GM20000 (cell line): Measurements from ENCODE around the gene TIAM1.

Experiments
- DNase-seq: peaks from one replicate; pipeline ENCODE4 v3.0.0; 2012; ENCODE audit warnings: low spot score
- TF ChIP-seq, protein P1 (sequence below): IDR thresholded peaks from 2 replicates; pipeline ENCODE4 v1.5.1; 2012; ENCODE audit warnings: mild to moderate bottlenecking, control low read depth; ENCODE audit errors: extremely low read depth, missing control alignments

Gene TIAM1

GRCh38 chr21:31255036-31255435 is 89.0 kb downstream of the TIAM1 start:
- TF ChIP-seq, protein P1, sequence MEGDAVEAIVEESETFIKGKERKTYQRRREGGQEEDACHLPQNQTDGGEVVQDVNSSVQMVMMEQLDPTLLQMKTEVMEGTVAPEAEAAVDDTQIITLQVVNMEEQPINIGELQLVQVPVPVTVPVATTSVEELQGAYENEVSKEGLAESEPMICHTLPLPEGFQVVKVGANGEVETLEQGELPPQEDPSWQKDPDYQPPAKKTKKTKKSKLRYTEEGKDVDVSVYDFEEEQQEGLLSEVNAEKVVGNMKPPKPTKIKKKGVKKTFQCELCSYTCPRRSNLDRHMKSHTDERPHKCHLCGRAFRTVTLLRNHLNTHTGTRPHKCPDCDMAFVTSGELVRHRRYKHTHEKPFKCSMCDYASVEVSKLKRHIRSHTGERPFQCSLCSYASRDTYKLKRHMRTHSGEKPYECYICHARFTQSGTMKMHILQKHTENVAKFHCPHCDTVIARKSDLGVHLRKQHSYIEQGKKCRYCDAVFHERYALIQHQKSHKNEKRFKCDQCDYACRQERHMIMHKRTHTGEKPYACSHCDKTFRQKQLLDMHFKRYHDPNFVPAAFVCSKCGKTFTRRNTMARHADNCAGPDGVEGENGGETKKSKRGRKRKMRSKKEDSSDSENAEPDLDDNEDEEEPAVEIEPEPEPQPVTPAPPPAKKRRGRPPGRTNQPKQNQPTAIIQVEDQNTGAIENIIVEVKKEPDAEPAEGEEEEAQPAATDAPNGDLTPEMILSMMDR, result no peak
- no peak for DNase-seq

DNA sequence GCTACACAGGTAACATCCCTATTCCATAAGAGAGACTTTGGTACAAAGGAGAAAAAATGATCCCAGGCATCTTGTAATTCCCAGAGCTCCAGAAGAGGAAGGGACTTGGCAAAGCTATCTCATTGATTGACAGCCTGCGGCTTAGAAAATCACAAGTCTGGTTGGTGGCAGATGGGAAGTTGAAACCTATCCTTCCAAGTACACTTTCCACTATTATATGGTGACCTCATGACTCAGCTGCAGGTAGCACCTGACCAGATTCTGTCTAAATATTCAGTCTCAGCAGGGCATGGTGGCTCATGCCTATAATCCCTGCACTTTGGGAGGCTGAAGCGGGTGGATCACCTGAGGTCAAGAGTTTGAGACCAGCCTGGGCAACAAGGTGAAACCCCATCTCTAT is 89.9 kb downstream of the TIAM1 start:
- DNase-seq, result no peak
- TF ChIP-seq, protein P1, result no peak

DNA sequence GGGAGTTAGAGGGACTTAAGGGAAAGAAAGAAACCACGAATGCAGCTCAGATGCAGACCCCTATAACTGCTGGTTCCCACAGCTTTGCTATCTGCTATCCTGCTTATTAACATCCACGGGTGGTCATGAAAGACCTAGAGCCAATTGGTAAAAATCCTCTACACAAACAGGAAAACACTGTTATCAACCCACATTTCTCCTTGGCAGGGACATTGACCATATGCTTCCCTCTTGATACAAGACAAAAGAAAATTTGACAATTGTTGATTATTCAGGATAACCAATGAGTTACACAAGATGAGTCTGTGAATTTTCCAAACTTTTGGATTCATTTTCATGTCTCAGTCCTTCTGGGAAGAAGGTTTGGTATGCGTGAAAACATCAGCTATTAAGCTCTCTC is 90.4 kb downstream of the TIAM1 start:
- TF ChIP-seq, protein P1, result no peak
- DNase-seq, result no peak

GRCh38 chr21:31252611-31253010 is 91.5 kb downstream of the TIAM1 start:
- DNase-seq, result no peak
- TF ChIP-seq, protein P1, result no peak

DNA sequence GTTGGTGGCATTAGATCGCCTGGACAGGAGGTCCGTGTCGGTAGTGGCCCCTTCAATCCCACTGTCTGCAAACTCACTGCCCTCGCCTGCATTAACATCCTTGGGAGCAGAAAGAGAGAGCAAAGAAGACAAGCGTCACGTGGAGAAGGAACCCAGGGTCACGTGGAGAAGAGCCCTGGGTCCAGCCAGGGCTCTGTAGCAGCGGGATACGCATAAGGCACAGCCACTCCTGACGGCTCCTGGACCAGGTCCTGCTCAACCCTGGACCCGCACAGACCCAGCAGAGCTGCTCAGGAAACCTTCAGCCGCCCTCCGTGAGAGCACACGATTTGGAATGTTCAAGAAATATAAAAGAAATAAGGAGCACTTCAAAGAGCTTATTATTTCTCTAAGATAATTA is 92.0 kb downstream of the TIAM1 start:
- DNase-seq, result no peak
- TF ChIP-seq, protein P1, result no peak

GRCh38 chr21:31251686-31252085 is 92.4 kb downstream of the TIAM1 start:
- TF ChIP-seq, protein P1, result no peak
- DNase-seq, result no peak

- no peak for DNase-seq
- TF ChIP-seq, protein P1, result no peak
Observed at GRCh38 chr21:31248598-31248997, 95.5 kb downstream of the TIAM1 start.
